Stimulated activated CD8-positive, alpha-beta memory T cell treated with anti-CD3 and anti-CD28 coated beads, Interleukin-2, amount 100 ng/mL, for 48 hours (primary cell): ENCODE results near the gene PSG6.
"Not testable (repeated sequence)": the region's sequence is repeated elsewhere in the genome, so short reads cannot be mapped to it uniquely, and the experiment has no call there.

Experiments
- DNase-seq, 2 donors: peaks; one replicate each; pipeline ENCODE4 v3.0.0-alpha.2; 2020; ENCODE audit warnings: low read depth in 2 of 2

The PSG6 gene

DNA sequence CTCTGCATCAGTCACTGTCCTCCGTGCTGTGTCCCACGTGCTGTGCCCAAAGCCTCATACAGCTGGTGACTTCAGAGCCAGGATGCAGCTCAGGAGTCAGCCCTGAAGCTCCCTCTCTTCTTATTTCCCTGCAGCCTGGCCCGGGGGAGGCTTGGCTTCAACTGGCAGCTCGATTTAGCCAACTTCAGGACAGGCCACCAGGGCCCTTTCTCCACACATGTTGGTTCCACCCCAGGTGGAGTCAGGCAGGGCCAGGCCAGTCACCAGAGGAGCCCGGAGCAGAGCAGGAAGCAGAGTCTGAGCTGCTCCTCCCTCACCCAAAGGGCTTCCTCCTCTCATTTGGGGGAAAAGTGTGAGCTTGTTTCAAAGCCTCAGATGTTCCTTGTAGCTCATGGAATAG is 11.5 kb downstream of the PSG6 start:
- DNase-seq, result not testable (repeated sequence)

DNA sequence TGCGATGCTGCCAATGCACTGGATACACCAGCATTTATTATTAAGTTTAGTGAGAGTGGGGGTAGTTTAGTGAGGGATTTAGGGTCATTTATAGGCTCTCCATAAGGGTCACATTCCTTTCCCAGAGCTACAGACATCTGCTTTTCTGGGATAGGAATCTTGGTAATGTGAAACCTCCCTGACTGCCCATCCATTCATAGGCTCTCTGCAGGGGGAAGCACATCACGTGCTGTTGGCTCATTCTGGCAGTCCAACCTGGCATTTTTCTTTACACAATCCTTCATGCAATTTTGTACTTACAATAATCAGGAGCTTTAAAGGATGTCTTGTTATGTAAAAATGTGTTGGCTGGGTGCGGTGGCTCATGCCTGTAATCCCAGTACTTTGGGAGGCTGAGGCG is 17.1 kb downstream of the PSG6 start:
- DNase-seq, result not testable (repeated sequence)

DNA sequence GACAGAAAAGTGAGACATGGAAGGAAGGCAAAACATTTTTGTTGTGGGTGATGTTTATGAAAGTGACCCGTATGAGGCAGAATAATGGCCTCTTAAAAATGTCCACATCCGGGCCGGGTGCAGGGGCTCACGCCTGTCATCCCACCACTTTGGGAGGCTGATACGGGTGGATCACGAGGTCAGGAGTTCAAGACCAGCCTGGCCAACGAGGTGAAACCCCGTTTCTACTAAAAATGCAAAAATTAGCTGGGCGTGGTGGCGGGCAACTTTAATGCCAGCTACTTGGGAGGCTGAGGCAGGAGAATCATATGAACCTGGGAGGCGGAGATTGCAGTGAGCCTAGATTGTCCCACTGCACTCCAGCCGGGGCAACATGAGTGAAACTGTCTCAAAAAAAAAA is 18.0 kb downstream of the PSG6 start:
- DNase-seq, result not testable (repeated sequence)

- DNase-seq, result not testable (repeated sequence)
Measured at GRCh38 chr19:42899110-42899509, 18.6 kb downstream of the PSG6 start.

DNA sequence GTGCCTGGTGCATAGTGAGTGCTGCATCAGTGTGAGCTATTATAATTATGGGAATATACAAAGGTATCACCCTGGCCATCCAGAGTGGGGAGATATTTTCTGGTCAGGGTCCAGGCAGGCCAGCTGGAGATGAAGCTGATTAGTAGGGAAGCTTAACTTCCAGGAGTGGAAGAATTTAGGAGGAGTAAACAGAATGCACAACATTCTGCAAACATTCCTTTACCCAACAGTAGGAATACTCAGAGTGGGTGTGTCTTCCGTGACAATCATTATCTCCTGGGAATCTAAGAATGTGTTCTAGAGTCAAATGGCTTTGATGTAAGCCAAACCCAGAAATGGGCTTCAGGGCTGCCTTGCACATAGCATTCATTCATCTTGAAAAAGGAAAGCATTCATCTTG is 19.0 kb downstream of the PSG6 start:
- DNase-seq, result not testable (repeated sequence)

DNA sequence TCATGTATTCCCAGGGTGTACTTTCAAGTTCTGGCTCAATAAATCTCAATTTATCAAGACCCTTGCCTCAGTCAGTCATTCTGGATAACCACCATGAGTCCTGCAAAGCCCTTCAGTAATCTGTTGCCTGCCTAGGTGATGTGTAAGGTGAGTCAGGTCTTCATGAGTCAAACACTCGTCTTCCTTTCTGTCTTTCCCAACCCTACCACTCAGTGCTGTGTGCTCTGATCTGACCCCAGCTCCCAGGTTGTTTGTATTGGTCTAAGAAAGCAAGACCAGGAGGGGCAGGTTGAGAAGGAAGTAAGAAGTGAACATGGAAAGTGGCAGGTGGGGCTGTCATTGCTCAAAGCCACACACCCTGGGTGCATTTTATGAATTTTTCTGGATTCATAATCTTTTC is 20.0 kb downstream of the PSG6 start:
- not testable (repeated sequence) for DNase-seq

DNA sequence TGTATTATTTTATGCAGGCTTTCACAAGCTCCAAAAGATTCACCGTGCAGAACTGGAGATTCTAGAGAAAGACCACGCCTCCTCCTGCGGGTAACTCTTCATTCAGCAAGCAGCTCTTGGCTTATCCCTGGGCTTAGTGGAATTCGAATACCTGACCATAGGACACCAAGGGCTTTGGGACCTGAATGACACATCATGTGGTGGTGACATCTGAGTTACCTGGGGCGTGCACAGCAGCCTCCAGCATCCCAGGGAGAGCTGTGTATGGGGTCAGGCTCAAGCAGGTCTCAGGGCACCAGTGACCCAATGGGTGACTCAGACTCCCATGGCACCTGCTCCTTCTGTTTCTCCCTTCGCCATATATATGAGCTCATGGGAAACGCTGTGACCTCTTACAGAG is 27.2 kb downstream of the PSG6 start:
- DNase-seq, result not testable (repeated sequence)

GRCh38 chr19:42887876-42888445 is 29.7 kb downstream of the PSG6 start:
- DNase-seq, result not testable (repeated sequence)

DNA sequence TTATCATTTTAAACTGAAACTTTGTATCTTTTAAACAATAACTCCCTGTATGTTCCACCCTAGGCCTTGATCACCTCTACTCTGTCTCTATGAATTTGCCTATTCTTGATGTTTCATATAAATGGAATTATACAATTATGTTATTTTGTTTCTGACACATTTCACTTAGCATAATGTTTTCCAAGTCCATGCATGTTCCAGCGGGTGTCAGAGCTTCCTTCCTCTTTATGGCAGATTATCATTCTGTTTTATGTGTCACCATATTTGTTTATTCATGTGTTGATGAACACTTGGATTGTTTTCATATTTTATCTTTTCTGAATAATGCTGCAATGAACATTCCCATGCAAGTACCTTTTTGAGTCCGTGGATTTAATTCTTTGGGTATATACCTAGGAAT is 35.0 kb downstream of the PSG6 start:
- DNase-seq, result not testable (repeated sequence)

GRCh38 chr19:42882010-42882409 is 35.7 kb downstream of the PSG6 start:
- DNase-seq, result not testable (repeated sequence)

DNA sequence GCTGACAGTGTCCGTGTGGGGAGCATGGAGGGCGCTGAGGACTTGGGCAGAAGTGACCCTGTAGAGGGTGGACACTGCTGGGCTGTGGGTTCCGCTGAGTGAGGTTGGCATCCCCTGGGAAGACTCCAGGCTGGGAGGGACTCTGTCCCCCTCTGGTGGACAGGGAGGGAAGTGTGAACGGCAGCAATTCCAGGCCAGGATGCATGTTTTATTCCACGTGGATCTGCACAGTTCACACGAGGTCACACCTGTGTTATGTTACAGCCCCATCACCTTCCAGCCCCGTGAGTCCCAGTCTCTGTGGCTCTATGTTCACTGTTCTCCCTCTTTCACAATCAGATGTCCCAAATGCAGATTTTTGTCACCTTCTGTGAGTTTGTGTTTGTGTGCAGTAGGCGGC is 36.4 kb downstream of the PSG6 start:
- not testable (repeated sequence) for DNase-seq

- DNase-seq, result not testable (repeated sequence)
Measured at GRCh38 chr19:42880621-42881020, 37.1 kb downstream of the PSG6 start.

- no peak for DNase-seq
Measured at GRCh38 chr19:42879613-42880012, 38.1 kb downstream of the PSG6 start, which contains the start of gene PSG1. Gene PSG1, minus strand, starts transcription at chr19:42879713. Its CDS starts 132 bp downstream, at chr19:42879581.

DNA sequence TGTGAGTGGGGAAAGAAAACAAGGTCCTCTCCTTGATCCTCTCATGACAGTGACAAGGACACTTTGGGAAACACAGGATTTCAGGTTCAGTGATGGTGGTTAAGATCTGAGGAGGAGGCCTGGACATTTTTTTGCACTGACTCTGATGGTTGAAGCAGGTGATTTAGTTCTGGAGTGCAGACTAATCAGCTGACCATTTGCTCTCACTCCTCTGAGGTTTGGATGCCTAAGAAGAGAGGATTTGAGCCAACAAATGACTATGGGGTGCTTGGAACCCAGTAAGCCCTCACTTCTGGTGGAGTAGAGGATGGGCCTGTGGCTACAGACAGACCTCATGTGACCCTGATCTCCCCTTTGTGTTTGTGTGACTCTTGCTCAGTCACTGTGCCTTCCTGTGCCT is 41.1 kb downstream of the PSG6 start:
- DNase-seq, result not testable (repeated sequence)

GRCh38 chr19:42875881-42876280 is 41.8 kb downstream of the PSG6 start:
- DNase-seq, result not testable (repeated sequence)

DNA sequence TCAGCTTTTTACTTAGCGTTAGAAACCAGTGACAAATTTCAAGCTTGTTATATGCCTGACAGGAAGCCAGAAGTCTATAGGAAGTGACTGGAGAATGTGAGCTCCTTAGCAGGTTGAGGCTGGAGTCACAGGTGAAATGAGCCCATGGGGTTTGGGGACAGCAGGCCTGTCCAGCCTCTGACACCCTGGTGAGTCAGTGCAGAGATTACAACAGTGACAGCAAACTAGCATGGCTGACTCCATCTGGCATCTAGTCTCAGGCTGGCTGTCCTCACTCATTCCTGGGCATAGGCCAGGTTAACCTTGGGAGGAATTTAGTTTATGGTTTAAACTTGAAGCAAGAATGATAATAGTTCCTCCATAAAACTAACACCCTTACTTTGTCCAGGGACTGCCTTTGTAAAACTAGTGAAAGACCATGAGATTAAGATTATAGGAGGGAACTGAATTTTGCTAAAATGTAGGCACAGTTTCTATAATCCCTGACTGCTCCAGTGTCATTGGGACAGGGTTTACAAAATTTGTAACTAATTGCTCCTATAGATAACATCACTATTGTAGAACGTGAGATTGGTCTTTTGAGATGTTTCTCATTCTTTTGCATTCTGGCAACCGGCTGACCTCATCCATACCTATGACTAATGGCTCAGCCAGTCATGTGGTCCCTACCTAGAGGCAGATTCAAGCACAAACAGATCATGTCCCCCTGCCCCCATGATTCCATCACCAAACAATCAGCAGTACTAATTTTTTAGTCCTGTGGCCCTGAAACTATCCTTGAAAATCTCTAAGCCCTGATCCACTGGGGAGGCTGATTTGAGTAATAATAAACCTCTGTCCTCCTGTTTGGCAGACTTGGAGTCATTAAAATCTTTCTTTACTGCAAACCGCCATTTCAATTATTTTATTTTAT is 42.5 kb downstream of the PSG6 start:
- not testable (repeated sequence) for DNase-seq

GRCh38 chr19:42874136-42874535 is 43.6 kb downstream of the PSG6 start:
- not testable (repeated sequence) for DNase-seq

GRCh38 chr19:42872608-42873007 is 45.1 kb downstream of the PSG6 start:
- DNase-seq, result no peak

DNA sequence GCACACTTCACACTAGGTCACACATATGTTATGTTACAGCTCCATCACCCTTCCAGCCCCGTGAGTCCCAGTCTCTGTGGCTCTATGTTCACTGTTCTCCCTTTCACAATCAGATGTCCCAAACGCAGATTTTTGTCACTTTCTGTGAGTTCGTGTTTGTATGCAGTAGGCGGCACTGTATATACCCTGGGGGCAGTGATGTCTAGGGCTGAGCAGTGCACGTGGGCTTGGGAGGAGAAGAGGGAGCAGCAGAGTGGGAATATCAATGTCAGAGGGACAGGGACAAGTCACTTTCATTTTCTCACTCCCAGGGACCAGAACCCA is 60.2 kb downstream of the PSG6 start:
- DNase-seq, result no peak

DNA sequence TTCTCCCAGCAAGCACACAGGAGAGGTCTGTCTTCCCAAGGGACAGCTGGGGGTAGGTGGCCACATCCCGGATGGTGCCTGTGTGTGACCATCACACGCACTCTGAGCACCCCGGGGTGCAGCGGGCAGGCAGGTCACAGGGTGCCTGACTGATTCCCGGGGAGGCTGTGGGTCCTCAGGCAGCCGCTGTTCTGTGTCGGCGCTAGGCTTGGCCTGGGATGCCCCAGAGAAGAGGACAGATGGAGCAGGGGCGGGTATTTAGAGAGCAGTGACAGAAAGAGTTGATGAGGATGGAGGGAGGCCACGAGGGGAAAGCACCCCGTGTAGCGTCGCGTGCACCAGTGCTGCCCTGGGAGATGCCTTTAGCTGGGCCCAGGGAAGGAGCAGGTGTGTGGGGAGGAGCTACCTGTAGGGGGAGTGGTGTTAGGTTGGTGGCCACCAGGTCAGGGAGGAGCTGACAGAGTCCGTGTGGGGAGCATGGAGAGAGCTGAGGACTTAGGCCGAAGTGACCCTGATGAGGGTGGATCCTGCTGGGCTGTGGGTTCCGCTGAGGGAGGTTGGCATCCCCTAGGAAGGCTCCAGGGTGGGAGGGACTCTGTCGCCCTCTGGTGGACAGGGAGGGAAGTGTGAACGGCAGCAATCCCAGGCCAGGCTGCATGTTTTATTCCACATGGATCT is 60.7 kb downstream of the PSG6 start:
- DNase-seq, result not testable (repeated sequence)

GRCh38 chr19:42854745-42855144 is 62.9 kb downstream of the PSG6 start:
- DNase-seq, result not testable (repeated sequence)

- DNase-seq, result not testable (repeated sequence)
Measured at GRCh38 chr19:42853231-42853630, 64.5 kb downstream of the PSG6 start.
